NCI-H1436 (cell line): ENCODE measurements around the gene STYK1.
"Not testable (repeated sequence)": the region's sequence is repeated elsewhere in the genome, so short reads cannot be mapped to it uniquely, and the experiment has no call there.

Source experiments
- DNase-seq: peaks from one replicate; lab custom pipeline; 2025; lab: John Stamatoyannopoulos, UW

The STYK1 gene

DNA sequence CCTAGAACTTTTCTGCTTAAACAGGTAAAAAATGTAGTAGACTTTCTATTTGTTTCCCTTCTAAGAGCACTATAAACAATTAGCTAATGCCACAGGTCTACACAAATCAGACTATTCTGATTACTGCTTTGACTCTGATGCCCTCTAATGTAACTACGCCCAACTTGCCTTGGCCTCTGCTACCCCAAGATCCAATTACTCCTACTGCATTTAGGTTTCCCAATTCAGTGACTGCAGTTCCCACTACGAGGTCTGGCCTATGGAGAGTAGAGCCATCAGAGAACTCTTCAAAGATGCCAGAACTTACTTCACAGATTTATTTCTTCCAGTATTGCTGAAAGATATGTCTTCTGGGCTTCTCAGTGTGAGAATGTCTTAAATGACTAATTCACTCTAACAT, 15.3 kb upstream of the STYK1 start:
- DNase-seq, result no peak

DNA sequence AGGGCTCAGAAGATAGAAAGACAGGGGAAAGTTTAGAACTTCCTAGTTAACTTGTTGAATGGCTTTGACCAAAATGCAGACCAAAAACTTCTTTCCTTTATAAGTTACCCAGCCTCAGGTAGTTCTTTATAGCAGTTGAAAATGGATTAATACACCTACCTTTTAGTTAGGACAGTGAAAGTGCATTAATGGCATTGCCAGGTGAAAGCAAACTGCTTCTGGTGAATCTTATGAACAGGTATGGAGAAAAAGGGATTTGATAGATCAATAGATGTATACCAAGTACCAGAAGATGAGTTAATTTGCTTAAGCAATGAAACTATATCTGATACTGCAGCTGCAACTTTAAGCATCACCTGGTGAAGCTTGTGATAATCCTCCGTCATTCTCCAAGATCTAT, 14.2 kb upstream of the STYK1 start:
- DNase-seq, result no peak

DNA sequence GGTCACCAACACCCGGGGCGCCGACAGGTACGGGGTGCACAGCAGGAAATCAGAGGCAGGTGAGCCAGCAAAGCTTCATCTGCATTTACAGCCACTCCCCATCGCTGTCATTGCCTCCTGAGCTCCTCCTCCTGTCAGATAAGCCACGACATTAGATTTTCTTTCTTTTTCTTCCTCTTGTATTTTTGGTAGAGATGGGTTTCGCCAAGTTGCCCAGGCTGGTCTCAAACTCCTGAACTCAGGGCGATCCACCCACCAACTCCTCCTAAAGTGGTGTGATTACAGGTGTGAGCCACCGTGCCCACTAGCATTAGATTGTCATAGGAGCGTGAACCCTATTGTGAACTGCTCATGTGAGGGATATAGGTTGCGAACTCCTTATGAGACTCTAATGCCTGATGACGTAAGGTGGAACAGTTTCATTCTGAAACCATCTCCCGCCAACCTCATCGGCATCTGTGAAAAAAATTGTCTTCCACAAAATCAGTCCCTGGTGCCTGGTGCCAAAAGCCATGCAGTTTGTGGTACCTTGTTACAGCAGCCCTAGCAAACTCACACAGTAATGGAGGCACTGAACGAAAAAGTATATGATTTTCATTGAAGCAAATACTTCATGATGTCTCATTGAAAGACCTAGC, 1.5 kb downstream of the STYK1 start:
- no peak for DNase-seq

DNA sequence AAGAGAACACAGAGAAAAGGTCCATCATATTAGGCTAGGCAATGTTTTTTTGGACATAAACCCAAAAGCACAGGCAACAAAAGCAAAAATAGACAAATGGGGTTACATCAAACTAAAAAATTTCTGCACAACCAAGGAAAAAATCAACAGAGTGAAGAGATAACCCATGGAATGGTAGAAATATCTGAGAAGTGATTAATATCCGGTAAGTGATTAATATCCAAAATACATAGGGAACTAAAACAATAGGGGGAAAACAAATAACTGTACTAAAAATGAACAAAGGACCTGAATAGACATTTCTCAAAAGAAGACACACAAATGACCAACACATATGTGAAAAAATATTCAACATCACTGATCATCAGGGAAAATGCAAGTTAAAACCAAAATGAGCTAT, 4.3 kb downstream of the STYK1 start:
- DNase-seq, result no peak

DNA sequence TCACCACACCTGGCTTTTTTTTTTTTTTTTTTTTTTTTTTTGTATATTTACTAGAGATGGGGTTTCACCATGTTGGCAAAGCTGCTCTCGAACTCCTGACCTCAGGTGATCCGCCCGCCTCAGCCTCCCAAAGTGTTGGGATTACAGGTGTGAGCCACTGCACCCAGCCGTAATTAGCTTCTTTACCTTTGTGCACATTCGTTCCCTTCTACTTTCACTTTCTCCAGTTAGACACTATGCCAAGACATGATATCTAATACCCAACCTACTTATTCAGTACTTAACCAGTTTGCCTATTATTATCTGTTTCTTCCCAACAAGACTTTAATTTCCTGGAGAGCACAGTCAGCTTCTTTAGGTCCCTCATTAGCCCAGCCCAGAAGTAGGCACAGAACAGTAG, 5.3 kb downstream of the STYK1 start:
- no peak for DNase-seq

DNA sequence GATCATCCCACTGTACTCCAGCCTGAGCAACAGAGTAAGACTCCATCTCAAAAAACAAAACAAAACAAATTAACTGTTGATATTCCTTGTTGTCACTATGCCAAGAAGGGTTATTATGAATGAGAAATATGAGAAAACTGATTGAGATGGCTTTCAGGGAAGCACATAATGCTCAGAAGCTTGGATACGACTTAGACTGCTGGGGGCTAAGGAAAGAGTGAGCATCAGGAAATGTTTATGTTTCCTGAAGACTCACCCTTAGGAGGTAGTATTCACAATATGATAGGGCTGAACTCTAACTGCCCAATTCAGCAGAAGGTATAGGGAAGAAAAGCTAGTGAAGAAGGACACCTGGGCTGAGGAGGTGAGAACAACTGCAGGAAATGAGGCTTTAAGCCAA, 6.3 kb downstream of the STYK1 start:
- no peak for DNase-seq

DNA sequence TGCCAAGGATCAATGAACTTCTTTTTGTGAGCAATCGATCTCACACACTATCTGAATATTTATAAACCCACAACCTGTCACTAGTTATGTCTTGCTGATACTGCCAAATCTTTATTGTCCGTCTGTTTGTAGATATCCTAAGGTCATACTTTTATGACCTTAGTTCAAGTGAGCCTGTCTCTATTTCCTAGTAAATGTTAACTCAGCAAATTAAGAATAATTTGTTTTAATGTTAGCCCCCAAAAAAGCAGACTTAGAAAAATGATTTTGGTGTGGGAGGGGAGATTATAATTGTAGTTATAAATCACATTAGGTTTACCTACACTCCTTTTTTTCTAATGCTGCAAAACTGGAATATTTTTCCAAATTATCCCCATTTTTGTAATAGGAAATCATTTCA, 9.4 kb downstream of the STYK1 start:
- no peak for DNase-seq

DNA sequence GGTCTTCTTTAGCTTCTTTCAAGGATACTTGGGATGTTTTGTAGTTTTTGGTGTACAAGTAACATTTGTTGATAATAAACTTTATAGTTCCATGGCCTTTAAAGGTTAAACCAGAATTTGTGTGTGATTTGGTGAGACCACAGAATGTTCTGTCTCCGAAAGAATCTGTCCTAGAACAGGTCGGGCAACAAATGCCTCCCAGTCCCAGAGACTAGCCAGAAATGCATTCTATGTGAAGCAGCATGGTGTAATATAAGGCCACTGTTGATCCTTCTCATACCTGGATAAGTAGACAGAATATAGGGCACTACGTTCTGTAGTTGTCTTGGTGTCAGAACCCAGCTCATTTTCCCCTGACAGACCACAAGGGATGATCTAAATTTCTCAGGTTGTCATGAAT, 10.0 kb downstream of the STYK1 start:
- no peak for DNase-seq

DNA sequence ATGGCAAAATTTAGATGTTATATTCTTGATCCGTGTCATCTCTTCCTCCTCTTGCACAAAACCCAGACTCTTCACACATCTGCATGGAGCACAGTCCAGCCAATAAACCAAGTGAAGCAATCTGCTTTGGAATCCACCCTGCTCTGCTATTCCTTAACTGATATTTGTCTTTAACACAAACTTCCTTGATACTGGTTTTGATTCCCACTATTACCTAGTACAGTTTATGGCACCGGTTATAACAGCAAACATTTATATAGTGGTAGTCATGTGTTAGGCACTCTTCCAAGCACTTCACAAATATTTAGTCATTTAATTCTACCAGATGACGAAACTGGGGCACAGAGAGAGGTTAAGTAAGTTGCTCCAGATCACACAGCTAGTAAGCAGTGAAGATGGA, 12.5 kb downstream of the STYK1 start:
- DNase-seq, result no peak

DNA sequence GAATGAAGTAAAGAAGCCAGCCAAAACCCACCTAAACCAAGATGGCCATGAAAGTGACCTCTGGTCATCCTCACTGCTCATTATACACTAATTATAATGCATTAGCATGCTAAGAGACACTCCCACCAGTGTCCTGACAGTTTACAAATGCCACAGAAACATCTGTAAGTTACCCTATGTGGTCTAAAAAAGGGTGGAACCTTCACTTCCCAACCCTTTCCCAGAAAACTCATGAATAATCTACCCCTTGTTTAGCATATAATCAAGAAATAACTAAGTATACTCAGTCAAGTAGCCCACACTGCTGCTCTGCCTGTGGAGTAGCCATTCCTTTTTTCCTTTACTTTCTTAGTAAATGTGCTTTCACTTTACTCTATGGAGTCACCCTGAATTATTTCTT, 19.8 kb downstream of the STYK1 start:
- DNase-seq, result no peak

DNA sequence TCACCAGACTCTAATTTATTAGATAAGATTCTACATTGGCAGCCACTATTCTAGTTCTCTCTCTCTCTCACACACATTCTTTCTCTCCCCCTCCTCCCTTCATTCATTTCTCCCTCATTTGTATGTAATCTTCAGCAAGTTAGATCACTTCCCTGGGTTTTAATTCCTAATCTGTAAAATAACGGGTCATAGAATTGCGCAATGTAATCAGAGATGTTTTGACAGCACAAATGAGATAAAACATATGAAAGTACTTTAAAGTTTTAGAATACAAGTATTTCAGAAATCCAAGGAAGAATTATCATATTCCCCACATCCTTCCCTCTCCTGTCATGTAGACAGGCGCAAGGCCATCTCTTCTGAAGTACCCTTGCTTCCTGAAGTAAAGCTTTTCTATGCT, 21.7 kb downstream of the STYK1 start:
- DNase-seq, result no peak

DNA sequence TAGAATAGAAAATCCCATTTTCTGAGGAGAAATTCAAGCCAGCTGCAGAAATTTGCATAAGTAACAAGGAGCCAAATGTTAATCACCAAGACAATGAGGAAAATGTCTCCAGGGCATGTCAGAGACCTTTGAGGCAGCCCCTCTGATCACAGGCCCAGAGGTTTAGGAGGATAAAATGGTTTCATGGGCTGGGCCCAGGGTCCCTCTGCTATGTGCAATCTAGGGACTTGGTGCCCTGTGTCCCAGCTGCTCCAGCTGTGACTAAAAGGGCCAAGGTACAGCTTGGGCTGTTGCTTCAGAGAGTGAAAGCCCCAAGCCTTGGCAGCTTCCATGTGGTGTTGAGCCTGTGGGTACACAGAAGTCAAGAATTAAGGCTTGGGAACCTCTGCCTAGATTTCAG, 27.3 kb downstream of the STYK1 start:
- DNase-seq, result not testable (repeated sequence)

DNA sequence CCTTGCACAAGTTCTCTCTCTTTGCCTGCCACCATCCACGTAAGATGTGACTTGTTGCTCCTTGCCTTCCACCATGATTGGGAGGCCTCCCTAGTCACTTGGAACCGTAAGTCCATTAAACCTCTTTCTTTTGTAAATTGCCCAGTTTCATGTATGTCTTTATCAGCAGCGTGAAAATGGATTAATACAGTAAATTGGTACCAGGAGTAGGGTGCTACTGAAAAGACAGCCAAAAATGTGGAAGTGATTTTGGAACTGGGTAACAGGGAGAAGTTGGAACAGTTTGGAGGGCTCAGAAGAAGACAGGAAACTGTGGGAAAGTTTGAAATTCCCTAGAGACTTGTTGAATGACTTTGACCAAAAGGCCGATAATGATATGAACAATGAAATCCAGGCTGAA, 27.9 kb downstream of the STYK1 start:
- no peak for DNase-seq

DNA sequence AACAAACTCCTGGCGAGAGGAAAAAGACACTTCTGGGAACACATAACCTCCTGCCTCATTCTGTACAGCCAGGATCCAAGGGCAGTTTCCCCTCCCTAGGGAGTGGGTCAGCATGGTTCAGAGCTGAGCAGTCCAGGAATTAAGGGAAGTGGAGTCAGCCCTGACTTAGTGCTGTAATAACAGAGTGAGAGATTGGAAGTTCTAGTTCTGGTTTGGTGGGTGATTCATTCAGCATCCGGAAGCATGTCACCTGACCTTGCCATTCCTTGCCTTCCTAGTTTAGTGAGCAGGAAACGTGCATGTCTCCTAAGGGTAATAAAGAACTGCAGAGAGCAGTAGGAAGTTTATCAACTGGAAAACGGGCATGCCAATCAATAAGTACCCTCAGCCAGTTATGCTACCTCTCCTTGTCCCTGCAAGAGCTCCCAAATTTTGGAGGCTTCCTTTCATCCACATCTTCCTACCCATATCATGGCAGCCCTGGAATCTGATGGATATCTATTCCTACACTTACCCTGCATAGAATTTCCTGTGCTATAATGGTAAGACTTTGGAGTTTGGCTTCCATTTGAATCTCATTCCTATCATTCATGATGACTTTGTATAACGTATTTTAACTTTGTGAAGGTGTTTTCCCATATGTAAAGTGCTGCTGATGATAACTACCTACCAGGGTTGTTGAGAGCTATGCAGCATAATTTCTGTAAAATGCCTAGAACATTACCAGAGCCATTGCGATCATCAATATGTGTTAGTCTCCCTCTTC, 31.9 kb downstream of the STYK1 start:
- DNase-seq, result no peak

DNA sequence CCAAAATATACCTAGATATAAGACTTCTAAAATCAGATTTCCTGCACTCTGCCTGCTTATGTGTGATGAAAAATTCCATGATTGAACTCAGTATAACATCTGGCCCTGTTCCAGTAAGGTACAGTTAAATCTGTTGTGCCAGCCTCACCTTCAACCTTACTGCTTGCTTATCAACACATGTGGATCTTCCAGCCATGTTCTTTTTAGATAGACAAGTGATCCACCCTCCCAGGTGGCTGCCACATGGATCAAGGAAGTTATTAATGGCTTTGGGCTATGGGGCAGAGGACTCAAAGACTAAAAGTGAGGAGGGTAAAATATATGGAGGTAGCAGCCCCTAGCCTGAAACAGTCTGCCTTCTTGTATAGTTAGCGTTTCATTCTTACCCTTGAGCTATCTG, 35.1 kb downstream of the STYK1 start:
- no peak for DNase-seq

DNA sequence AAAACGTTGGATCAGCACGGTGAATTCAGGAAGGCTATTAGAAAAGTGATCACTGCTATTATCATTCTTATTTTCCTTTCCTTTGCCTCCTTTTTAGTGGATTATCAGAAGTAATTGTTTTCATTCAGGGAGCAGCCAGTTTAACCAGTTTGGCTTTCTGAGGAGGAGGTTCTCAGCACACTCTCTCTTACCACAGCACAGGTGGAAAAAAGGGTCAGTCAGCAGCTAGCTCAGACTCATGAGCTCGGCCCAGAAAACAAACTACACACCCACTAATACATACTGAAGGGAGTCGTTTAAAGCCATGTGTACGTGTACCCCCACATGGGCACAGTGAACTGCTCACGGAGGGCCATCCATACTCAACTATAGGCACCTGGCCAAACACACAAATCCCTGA, 37.2 kb downstream of the STYK1 start:
- no peak for DNase-seq

DNA sequence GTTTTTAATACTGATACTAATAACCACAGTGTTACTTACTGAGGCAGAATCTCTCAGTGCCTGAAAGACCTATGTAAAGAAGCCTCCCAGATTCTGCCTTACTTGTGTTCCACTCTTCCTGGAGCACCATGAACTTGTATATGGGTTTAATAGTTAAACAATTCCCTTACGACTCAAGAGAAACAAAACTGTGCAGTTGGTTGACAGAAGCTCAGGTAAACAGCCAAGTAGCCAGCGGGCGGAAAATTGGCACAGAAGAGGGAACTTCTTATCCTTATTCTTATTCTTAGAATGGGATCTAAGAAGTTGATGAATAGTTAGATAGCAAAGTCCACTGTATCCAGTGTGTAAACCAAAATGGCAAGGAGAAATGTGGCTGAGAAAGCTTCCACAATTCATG, 37.7 kb downstream of the STYK1 start:
- DNase-seq, result no peak

DNA sequence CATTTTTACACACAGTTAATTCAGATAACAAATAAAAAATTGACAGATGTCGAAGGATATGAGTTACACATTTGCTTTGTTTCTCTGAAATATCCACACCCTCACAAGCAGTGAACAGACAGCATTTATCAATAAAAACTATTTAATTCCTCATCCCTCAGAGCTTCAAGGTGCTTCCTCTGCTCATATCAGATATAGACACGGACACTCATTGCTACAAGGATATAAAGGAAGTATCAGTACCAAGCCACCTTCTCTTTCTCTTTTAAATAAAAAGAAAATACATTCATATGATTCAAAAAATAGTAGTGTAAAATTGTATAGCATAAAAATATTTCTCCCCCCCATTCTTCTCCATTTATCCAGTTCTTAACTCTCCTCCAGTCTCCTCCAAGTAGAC, 38.5 kb downstream of the STYK1 start:
- no peak for DNase-seq

DNA sequence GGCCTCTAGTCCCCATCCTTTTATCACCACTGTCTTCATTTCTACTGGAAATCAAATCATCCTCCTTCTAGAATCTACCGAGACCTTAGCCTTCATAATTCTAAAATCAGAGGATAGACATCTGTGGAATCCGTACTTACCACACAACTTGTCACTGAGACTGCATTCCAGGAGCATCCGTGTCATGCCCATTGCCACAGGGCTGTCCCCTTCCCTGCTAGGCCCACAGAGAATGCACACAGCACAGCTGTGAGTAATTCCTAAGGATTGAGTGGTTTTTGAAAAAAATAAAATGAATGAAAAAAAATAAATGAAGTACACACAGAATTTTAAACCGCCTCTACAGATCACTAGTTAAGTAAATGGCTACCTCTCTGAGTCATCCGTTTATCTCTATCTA, 39.4 kb downstream of the STYK1 start:
- DNase-seq, result no peak

DNA sequence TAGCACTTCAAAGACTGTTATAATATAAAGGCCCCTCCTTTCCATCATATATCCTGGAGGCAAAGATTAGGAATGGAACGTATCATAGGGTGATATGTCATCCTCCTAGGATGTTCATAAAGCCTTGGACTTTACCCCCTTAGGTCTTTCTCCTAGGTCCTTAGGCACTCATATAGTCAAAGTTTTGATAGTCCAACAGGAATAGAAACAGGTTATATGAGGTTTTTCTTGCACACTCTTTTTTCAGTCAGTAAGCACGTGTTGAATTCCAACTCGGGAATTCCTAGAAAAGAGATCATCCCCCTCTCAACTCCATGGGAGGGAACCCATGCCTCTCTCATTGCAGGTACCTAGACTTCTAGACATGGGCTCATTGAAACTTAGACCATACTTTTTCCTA, 40.3 kb downstream of the STYK1 start:
- DNase-seq, result no peak

DNA sequence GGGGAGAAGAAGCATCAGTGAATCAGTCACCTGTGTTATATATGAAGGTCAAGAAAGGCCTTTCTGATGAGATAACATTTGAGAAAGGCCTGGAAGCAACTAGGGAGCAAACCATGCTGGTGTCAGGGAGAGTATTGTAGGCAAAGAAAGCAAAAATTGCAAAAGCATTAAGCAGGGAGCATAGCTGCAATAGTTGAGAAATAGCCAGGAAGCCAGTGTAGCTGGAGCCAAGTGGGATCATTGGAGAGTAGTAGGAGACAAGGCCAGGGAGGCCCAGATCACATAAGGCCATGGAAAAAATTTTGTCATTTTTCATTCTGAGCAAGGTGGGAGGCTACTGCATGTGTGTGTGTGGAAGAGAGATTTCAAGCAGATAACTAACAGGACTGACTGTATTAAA, 41.6 kb downstream of the STYK1 start:
- no peak for DNase-seq

DNA sequence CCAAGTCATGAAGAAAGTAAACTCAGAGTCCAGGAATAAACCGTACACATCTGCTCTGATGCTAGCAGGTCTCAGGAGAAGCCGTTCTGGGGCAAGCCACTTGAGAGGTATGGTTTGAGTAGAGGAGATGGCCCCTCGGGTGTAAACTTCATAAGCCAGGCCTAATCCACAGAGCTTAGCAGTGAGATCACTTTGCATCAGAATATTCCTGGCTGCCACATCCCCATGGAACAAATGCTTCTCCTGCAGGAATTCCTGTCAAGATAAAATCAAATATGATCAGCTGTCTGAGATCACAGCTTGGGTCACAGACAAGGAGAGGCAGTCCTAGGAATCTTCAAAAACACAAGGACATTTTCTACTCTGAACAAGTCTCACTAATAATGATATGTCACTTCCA, 49.2 kb downstream of the STYK1 start:
- DNase-seq, result no peak

DNA sequence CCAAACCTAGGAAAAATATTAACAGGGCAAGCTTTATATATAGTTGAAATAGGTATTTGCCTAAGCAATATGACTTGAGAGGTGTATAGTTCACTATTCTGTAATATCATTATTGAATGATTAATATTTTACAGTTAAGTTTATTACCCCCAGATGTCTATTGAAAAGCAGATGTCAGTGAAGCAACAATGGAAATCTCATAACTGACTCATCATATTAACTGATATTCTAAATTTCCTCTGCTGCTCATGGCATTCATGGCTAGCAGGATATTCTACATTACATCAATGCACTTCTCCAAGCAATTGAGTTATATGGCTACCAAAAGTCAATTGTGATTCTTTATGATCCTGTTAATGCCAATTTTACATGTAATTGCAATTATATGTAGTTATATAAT, 50.7 kb downstream of the STYK1 start:
- no peak for DNase-seq

DNA sequence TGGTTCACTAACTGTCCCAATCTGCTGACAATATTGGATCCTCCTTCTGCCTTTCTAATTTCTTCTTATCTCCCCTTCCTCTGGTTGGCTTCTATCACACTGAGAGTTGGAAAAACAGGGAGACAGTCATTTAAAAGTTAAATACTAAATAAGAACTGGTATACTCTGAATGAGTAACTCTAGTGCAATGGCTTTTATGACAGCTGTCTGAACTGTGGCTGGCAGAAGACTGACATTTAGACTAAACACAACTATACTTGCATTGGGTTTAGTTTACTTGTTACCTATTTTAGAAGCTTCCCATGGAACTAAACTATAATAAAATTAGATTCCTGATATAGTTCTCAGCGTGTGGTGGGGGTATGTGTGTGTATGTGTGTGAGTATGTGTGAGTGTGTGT, 52.6 kb downstream of the STYK1 start:
- no peak for DNase-seq
